HepG2 (cell line): ENCODE measurements around the gene CCDC70.

Experiments used
- ARNTL ChIP-seq: sonication (generic); formaldehyde crosslinking; IDR thresholded peaks from 2 replicates; pipeline ENCODE4 v1.4.0; 2020; ENCODE audit warnings: mild to moderate bottlenecking, missing genetic modification reagents
- ATF7-NPFF ChIP-seq: sonication (generic); formaldehyde crosslinking; IDR thresholded peaks from 2 replicates; pipeline ENCODE4 v1.8.1; 2023; ENCODE audit warnings: mild to moderate bottlenecking, low read depth, missing genetic modification reagents, moderate library complexity
- ETV5 ChIP-seq: IDR thresholded peaks from 2 replicates; pipeline ENCODE4 v1.6.1; 2018; ENCODE audit warnings: missing biosample characterization, missing genetic modification reagents, inconsistent platforms, borderline replicate concordance
- FOXM1 ChIP-seq: sonication (generic); formaldehyde crosslinking; IDR thresholded peaks from 2 replicates; pipeline ENCODE4 v1.5.0; 2020; ENCODE audit warnings: missing genetic modification reagents
- HCFC1 ChIP-seq: fragments of 150-350 bp; IDR thresholded peaks from 2 replicates; pipeline ENCODE4 v1.6.1; 2014; ENCODE audit warnings: low read depth, low read length
- KDM6A ChIP-seq: IDR thresholded peaks from 2 replicates; pipeline ENCODE4 v1.6.1; 2016; ENCODE audit warnings: low read depth
- REST ChIP-seq, 2 experiments: IDR thresholded peaks; 2 replicates each; pipeline ENCODE4 v1.6.1; 2011 to 2012; ENCODE audit warnings: low read length in 2 of 2, borderline replicate concordance in 1 of 2, low read depth in 1 of 2, mild to moderate bottlenecking in 1 of 2, moderate library complexity in 1 of 2
- ZFY ChIP-seq: sonication (generic); formaldehyde crosslinking; IDR thresholded peaks from 2 replicates; pipeline ENCODE4 v1.4.0; 2020; ENCODE audit warnings: missing genetic modification reagents
- ZNF251 ChIP-seq: sonication (generic); formaldehyde crosslinking; IDR thresholded peaks from 2 replicates; pipeline ENCODE4 v1.9.0; 2021; ENCODE audit warnings: mild to moderate bottlenecking, missing genetic modification reagents
- TF ChIP-seq, protein P1 (sequence below): IDR thresholded peaks from 2 replicates; pipeline ENCODE4 v1.6.1; 2016; ENCODE audit warnings: control low read depth

- TF ChIP-seq ZNF251 (CRISPR knock-in tag) = no peak
- TF ChIP-seq REST (IDR thresholded peaks at IDR 0.05; ENCODE audit: borderline replicate concordance in 1 of 2, low read depth in 1 of 2, low read length in 2 of 2) = no peak
- TF ChIP-seq FOXM1 = no peak
- TF ChIP-seq ARNTL = no peak
- no peak for TF ChIP-seq HCFC1
- no peak for TF ChIP-seq KDM6A (CRISPR knock-in tag)
- no peak for TF ChIP-seq ATF7-NPFF
- no peak for TF ChIP-seq ZFY (CRISPR knock-in tag)
- TF ChIP-seq, protein P1, sequence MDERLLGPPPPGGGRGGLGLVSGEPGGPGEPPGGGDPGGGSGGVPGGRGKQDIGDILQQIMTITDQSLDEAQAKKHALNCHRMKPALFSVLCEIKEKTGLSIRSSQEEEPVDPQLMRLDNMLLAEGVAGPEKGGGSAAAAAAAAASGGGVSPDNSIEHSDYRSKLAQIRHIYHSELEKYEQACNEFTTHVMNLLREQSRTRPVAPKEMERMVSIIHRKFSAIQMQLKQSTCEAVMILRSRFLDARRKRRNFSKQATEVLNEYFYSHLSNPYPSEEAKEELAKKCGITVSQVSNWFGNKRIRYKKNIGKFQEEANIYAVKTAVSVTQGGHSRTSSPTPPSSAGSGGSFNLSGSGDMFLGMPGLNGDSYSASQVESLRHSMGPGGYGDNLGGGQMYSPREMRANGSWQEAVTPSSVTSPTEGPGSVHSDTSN = no peak
- TF ChIP-seq ETV5 = no peak
Measured at GRCh38 chr13:51865838-51866237, 4.1 kb downstream of the CCDC70 start.
